HG03060 (cell line): ENCODE data around the gene NKX1-1.

Source experiments
- ATAC-seq: cut with Tn5 transposase; IDR thresholded peaks from one replicate; pipeline ENCODE4 v1.9.1; 2021; ENCODE audit warnings: low read depth, moderate number of reproducible peaks; ENCODE audit not compliant: unreplicated experiment

Gene NKX1-1

GRCh38 chr4:1417522-1418390, 11.5 kb upstream of the NKX1-1 start:
- ATAC-seq = no peak

- no peak for ATAC-seq
These were observed 10.7 kb upstream of the NKX1-1 start for GRCh38 chr4:1416948-1417260.

- ATAC-seq = no peak
These were observed 10.1 kb upstream of the NKX1-1 start for GRCh38 chr4:1416051-1416947.

GRCh38 chr4:1415681-1415981, 9.4 kb upstream of the NKX1-1 start:
- no peak for ATAC-seq

- ATAC-seq = no peak
These were observed 8.8 kb upstream of the NKX1-1 start for GRCh38 chr4:1414831-1415680.

- no peak for ATAC-seq
These were observed 7.6 kb upstream of the NKX1-1 start for GRCh38 chr4:1413687-1414479.

GRCh38 chr4:1413204-1413663, 7.0 kb upstream of the NKX1-1 start:
- ATAC-seq = no peak

GRCh38 chr4:1412376-1413203, 6.3 kb upstream of the NKX1-1 start:
- no peak for ATAC-seq

GRCh38 chr4:1411436-1412375, 5.5 kb upstream of the NKX1-1 start:
- ATAC-seq = no peak

GRCh38 chr4:1410491-1411325, 4.5 kb upstream of the NKX1-1 start:
- no peak for ATAC-seq

GRCh38 chr4:1409491-1410425, 3.5 kb upstream of the NKX1-1 start:
- ATAC-seq = no peak

GRCh38 chr4:1409079-1409478, 2.8 kb upstream of the NKX1-1 start:
- no peak for ATAC-seq

GRCh38 chr4:1408418-1408817, 2.2 kb upstream of the NKX1-1 start:
- ATAC-seq = no peak

GRCh38 chr4:1407657-1408333, 1.6 kb upstream of the NKX1-1 start:
- ATAC-seq = no peak

GRCh38 chr4:1406981-1407656, 877 bp upstream of the NKX1-1 start:
- no peak for ATAC-seq
